HG03060 (cell line): Measurements from ENCODE around the gene IGFALS.

Experiments
- ATAC-seq: cut with Tn5 transposase; IDR thresholded peaks from one replicate; pipeline ENCODE4 v1.9.1; 2021; ENCODE audit warnings: low read depth, moderate number of reproducible peaks; ENCODE audit not compliant: unreplicated experiment

IGFALS gene

DNA sequence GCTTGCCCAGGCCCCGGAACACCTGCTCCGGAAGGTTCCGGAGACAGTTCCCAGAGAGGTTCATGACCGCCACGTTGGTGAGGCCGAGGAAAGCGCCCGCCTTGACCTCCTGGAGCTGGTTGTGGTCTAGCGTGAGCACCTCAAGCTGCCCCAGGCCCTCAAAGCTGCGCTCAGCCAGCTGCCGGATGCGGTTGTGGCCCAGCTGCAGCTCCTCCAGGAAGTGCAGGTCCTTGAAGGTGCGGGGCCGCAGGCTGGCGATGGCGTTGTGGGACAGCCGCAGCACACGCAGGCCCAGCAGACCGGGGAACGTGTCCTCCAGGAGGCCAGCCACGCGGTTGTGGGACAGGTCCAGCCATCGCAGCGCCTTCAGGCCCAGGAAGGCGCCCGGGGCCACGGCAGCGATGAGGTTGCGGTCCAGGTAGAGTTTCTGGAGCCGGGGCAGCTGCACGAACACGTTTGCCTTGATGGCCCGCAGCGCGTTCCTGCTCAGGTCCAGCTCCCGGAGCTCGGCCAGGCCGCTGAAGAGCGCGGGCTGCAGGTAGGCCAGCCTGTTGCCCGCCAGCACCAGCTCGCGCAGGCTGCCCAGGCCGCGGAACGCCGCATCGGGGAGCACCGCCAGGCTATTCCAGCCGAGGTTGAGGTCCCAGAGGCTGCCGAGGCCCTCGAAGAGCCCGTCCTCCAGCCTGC, 2.1 kb downstream of the IGFALS start:
- ATAC-seq = no peak

DNA sequence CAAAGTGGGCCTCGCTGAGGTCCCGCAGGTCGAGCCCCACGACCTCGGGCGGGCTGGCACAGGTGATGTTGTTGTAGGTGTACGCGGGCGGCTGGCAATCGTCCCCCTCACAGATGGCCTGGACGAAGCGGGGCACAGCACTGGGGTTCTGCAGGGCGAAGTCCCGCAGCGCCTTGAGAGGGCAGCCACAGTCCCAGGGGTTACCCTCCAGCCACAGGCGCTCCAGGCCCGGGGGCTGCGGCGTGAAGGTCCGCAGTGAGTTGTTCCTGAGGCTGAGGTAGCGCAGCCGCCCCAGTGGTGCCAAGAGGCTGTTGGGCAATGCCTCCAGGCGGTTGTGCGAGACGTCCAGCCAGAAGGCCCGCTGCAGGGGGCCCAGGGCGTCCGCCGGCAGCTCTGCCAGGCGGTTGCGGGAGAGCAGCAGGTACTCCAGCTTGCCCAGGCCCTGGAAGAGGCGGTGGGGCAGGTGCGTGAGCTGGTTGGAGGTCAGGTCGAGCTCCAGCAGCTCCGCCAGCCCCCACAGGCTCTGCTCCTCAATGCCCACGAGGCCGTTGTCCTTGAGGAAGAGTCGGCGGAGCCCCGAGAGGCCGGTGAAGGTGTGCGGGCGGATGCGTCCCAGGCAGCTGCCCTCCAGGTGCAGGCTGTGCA, 2.8 kb downstream of the IGFALS start:
- no peak for ATAC-seq

- ATAC-seq = no peak
Observed at GRCh38 chr16:1790261-1790610, 3.3 kb downstream of the IGFALS start.

GRCh38 chr16:1789643-1790045, 3.9 kb downstream of the IGFALS start:
- ATAC-seq = no peak

GRCh38 chr16:1788708-1789100, 4.8 kb downstream of the IGFALS start:
- ATAC-seq = no peak

- no peak for ATAC-seq
Observed at GRCh38 chr16:1788095-1788707, 5.3 kb downstream of the IGFALS start.

DNA sequence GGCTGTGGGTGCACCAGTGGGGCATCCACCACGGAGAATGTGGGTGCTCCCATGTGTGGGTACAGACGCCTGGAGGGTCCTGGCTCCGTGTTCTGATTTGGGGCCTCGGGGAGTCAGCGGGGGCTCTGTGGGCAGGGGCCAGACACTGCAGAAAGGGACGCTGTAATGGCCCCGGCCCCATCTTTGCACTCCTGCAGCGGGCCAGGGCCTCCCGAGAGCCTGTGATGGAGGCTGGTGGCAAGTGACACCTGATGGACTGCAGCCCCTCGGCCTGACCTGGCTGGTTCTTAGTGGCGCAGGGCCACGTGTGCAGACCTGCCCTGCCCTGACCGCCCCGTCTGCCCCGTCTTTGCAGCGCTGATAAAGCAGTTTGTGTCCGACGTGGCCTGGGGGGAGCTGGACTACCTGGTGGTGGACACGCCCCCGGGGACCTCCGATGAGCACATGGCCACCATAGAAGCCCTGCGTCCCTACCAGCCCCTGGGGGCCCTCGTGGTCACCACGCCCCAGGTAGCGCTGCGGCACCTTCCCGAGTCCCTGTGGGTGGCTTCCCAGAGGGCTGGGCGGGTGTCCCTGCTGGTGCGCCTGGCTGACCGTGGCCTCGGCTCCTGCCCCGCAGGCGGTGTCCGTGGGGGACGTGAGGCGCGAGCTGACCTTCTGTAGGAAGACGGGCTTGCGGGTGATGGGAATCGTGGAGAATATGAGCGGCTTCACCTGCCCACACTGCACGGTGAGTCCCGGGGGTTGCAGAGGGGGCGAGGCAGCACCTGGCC, 6.0 kb downstream of the IGFALS start:
- no peak for ATAC-seq

DNA sequence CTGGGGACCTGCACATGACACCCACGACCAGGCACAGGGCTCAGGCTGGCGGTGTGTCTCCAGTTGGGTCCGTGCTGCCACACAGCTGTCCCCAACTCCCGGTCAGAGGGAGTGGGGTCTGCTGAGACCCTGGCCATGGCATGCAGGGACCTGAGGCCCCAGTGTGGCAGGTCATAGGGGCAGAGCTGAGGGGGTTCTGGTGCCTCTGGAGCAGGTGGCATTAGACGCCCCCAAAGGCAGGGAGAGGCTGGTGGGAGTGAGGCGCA, 6.5 kb downstream of the IGFALS start:
- no peak for ATAC-seq

DNA sequence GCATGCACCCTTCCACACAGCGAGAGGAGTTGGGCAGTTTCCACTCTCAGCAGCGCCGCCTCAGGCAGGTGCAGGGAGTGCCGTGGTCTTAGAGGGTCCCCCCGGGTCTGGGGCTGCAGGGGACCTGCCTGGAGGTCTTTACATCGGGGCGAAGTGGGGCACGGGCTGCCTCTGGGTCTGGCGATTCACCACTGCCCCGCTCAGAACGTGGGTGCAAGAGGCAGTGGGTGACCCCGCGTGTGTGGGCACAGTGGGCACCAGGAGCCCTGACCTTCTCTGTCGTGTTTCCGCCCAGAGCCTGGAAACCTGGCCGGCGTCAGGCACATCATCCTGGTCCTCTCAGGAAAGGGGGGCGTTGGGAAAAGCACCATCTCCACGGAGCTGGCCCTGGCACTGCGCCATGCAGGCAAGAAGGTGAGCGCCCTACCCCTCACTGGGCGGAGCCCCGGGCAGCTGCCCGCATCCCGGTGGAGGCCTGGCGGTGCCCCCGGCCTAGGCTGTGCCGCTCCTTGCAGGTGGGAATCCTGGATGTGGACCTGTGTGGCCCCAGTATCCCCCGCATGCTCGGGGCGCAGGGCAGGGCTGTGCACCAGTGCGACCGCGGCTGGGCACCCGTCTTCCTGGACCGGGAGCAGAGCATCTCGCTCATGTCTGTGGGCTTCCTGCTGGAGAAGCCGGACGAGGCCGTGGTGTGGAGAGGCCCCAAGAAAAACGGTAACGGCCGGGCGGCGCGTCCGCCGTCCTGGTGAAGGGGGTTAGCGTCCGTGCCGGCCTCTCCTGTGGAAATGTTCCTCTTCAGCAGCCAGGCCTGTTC, 7.1 kb downstream of the IGFALS start:
- no peak for ATAC-seq

DNA sequence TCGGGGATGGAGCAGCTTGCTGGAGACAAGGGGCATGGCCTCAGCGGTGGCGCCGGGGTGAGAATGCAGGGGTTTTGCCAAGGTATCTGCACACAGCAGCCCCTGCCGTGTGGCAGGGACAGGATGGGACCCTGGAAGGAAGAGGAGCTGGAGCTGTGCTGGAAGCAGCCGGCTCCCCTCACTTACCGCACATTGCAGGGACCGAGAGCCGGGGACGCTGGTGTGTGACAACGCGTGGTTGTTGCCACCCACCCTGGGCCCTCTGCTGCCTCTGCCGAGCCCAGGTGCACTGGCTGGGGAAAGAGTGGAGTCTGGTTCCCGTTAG, 7.7 kb downstream of the IGFALS start:
- no peak for ATAC-seq

DNA sequence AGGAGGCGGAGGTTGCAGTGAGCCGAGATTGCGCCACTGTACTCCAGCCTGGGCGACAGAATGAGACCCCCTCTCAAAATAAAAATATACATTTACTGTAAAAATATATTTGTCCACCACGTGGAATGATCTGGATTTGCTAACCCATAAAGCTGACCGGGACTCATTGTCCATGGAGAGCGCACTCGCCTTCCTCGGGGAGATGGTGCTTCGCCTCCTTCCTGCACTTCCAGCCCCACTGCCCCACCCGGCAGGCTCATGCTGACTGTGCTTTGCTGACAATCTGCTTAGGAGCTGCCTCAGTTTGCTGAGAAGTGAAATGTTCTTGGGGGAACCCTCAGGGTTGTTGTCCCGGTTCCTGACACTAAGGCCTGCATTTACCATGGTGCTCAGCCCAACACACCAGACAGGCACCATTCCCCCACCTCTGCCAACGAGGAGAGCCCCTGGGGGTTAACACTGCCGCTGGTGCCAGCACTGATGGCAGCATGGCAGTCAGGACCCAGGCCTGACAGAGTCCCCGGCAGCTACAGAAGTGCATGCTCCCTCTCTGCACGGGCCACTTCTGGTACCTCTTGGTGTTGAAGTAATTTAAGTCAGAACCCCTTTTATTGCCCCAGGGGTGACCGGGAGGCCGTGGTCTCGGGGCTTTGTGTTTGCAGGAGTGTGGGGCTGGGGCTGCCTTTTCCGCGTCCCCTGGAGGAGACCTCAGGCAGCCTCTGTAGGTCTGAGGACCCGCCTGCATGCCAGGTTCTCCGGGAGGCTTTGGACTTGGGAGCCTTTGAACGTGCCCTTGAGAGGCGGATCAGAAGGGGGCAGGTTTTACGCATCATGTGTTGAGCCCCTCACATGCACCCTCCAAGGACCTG, 8.3 kb downstream of the IGFALS start:
- no peak for ATAC-seq

GRCh38 chr16:1782408-1783264, 10.9 kb downstream of the IGFALS start, which contains the start of the genes NUBP2 and SPSB3:
TSS of gene NUBP2 (plus strand) at chr16:1782960. CDS start at chr16:1783021, 61 bp downstream.
TSS of gene SPSB3 (minus strand) at chr16:1782571. CDS start at chr16:1781483, 1,088 bp downstream.
- ATAC-seq = peak; percentile 82

DNA sequence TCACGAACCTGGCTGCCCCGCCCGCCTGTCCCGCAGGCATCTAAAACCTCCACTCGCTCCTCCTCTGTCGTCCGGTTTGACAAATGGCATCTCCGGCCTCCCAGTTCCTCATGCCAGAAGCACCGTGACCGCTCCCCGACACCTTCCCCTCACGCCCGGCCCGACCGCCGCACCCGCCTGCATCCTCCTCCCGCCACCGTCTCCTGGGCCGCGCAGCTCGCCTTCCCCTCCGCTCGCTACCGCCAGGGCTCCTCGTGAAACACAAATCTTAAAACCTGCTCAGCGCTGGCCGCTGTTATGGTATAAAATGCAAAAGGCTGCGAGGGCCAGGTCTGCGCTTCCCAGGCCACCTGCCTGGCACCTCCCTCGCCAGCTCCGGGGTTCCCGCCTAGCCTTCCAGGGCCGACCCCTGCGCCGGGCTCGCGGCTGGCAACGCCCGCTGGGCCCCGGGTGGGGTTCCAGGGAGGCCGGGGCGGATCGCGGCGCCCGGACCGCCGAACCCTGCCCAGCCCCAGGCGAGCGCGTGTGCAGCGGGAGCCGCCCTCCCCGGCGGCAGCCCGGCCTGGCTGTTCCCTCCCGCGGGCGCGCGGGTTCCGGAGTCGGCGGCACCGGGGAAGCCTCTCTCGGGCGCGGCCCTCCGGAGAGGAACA, 11.6 kb downstream of the IGFALS start:
- ATAC-seq = no peak

DNA sequence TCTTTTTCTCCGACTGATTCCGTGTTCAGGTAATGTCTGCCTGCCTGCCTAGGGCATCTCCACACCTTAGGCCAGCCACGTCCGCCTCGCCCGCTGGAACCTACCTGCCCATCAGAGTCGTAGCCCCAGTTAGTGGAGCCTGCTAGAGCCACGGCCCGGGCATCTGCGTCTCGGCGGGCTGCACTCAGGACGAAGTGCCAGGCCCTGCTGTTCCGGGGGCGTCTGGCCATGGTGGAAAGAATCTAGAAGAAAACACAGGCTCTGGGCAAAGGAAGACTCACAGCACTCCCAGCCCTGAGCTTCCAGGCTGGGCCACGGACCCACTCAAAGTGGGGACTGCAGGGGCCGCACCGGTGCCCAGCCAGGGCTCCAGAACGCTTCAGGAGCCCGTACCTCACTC, 12.3 kb downstream of the IGFALS start:
- no peak for ATAC-seq

- no peak for ATAC-seq
Observed at GRCh38 chr16:1780677-1781072, 12.8 kb downstream of the IGFALS start.

GRCh38 chr16:1779741-1780676, 13.5 kb downstream of the IGFALS start:
- ATAC-seq = no peak

DNA sequence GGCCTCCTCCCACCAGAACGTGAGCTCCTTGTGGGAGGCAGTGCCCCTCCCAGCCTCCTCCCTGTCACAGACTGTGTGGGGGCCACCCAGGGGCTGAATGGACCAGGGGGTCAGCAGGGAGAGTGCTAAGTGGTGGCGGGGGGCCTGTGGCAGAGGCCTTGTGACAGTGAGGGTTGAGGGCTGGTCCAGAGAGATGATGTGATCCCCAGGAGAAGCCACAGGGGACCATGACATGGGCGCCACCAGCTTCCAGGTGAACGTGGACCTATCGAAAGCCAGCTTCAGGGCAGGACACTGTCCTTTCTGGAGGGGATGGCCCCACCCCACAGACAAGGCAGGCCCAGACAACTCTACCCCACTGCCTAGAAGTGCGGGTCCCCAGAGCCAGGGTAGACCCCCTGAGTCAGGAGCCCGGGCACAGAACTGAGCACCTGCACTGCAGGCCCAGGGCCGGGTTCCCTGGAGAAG, 14.2 kb downstream of the IGFALS start:
- no peak for ATAC-seq
